SJSA1 (cell line): ENCODE data around the gene TRPT1. TPM values are rescaled to one million over a fixed set of nuclear protein-coding genes. Genes with fewer than 3 reads are reported as not detected.

ENCODE experiments used
- DNase-seq, 2 experiments: peaks; one replicate each; pipeline ENCODE4 v3.0.0-alpha.2; 2015 to 2020; ENCODE audit warnings: low spot score in 2 of 2, low read depth in 1 of 2
- H3K27ac ChIP-seq: fragments of 250-450 bp; sonication (Bioruptor Pico); 2 replicates; pipeline ENCODE4 v1.5.1; 2020; ENCODE audit warnings: mild to moderate bottlenecking, moderate library complexity
- H3K27me3 ChIP-seq: fragments of 250-450 bp; sonication (Bioruptor Pico); replicated peaks from 2 replicates; pipeline ENCODE4 v1.5.1; 2020; ENCODE audit warnings: mild to moderate bottlenecking, moderate library complexity
- H3K36me3 ChIP-seq: fragments of 250-450 bp; sonication (Bioruptor Pico); 2 replicates; pipeline ENCODE4 v1.5.1; 2020; ENCODE audit warnings: mild to moderate bottlenecking
- H3K4me1 ChIP-seq: fragments of 250-450 bp; sonication (Bioruptor Pico); replicated peaks from 2 replicates; pipeline ENCODE4 v1.6.1; 2021; ENCODE audit warnings: mild to moderate bottlenecking
- H3K4me3 ChIP-seq: fragments of 250-450 bp; sonication (Bioruptor Pico); 2 replicates; pipeline ENCODE4 v1.5.1; 2020; ENCODE audit warnings: mild to moderate bottlenecking
- H3K9me3 ChIP-seq: fragments of 250-450 bp; sonication (Bioruptor Pico); replicated peaks from 2 replicates; pipeline ENCODE4 v1.5.1; 2020; ENCODE audit warnings: mild to moderate bottlenecking
- total RNA-seq: library from RNA; depleted of rRNA; stranded (reverse); fragments of >200 nt; shearing (Covaris generic); gene quantifications from 2 replicates; pipeline ENCODE4 v1.2.3, GENCODE V29; 2014

TRPT1 gene
- total RNA-seq, 1 experiment from 2014 or later = 50.2 TPM

GRCh38 chr11:64224891-64225607 lies 937 bp downstream of the TRPT1 start:
- H3K9me3 ChIP-seq = 0 out of 2 replicates have a peak, but pooled peaks cover 5% of the 10 kb centered on the region
- DNase-seq = peak in 1 of 2 experiments; percentile 53
- no peaks in the 10 kb centered on the region for H3K27me3 ChIP-seq
- peak overlapping the region; percentile 66 for H3K4me3 ChIP-seq
- H3K36me3 ChIP-seq = peaks cover 66% of the 10 kb centered on the region
- peaks cover 37% of the 10 kb centered on the region for H3K4me1 ChIP-seq
- H3K27ac ChIP-seq = no peak overlapping the region

- Histone ChIP-seq H3K27ac (no peak overlapping the region), H3K27me3 (no peaks in the 10 kb centered on the region), H3K36me3 (peaks cover 70% of the 10 kb centered on the region), H3K9me3 (0 out of 2 replicates have a peak, but pooled peaks cover 5% of the 10 kb centered on the region), H3K4me1 (peaks cover 29% of the 10 kb centered on the region), H3K4me3 (no peak overlapping the region)
- peak in 1 of 2 experiments; percentile 54 for DNase-seq
Observed at GRCh38 chr11:64224151-64224890, 1.7 kb downstream of the TRPT1 start.

GRCh38 chr11:64223001-64223651 lies 2.9 kb downstream of the TRPT1 start:
- DNase-seq = peak in 1 of 2 experiments; percentile 49
- 0 out of 2 replicates have a peak, but pooled peaks cover 5% of the 10 kb centered on the region for H3K9me3 ChIP-seq
- peaks cover 28% of the 10 kb centered on the region for H3K4me1 ChIP-seq
- peaks cover 66% of the 10 kb centered on the region for H3K36me3 ChIP-seq
- H3K27me3 ChIP-seq = no peaks in the 10 kb centered on the region
- no peak overlapping the region for H3K4me3 ChIP-seq
- no peak overlapping the region for H3K27ac ChIP-seq

GRCh38 chr11:64222651-64223000 lies 3.4 kb downstream of the TRPT1 start:
- peaks cover 66% of the 10 kb centered on the region for H3K36me3 ChIP-seq
- peaks cover 28% of the 10 kb centered on the region for H3K4me1 ChIP-seq
- 0 out of 2 replicates have a peak, but pooled peaks cover 5% of the 10 kb centered on the region for H3K9me3 ChIP-seq
- no peak overlapping the region for H3K27ac ChIP-seq
- no peak for DNase-seq
- H3K4me3 ChIP-seq = no peak overlapping the region
- H3K27me3 ChIP-seq = no peaks in the 10 kb centered on the region

GRCh38 chr11:64220798-64221197 lies 5.2 kb downstream of the TRPT1 start:
- Histone ChIP-seq H3K9me3 (no peaks in the 10 kb centered on the region), H3K27ac (no peak overlapping the region), H3K4me1 (peaks cover 13% of the 10 kb centered on the region), H3K36me3 (peaks cover 56% of the 10 kb centered on the region), H3K4me3 (no peak overlapping the region), H3K27me3 (no peaks in the 10 kb centered on the region)
- peak in 1 of 2 experiments; percentile 47 for DNase-seq

GRCh38 chr11:64220271-64220670 lies 5.7 kb downstream of the TRPT1 start:
- Histone ChIP-seq H3K36me3 (peaks cover 56% of the 10 kb centered on the region), H3K27ac (no peak overlapping the region), H3K9me3 (no peaks in the 10 kb centered on the region), H3K4me1 (peaks cover 7% of the 10 kb centered on the region), H3K4me3 (no peak overlapping the region), H3K27me3 (no peaks in the 10 kb centered on the region)
- DNase-seq = peak in 1 of 2 experiments; percentile 47

- H3K9me3 ChIP-seq = no peaks in the 10 kb centered on the region
- no peak overlapping the region for H3K4me3 ChIP-seq
- H3K27ac ChIP-seq = no peak overlapping the region
- DNase-seq = peak in 1 of 2 experiments; percentile 52
- no peaks in the 10 kb centered on the region for H3K27me3 ChIP-seq
- peaks cover 6% of the 10 kb centered on the region for H3K4me1 ChIP-seq
- H3K36me3 ChIP-seq = peaks cover 59% of the 10 kb centered on the region
Observed at GRCh38 chr11:64219755-64220154, 6.2 kb downstream of the TRPT1 start.

GRCh38 chr11:64219354-64219684 lies 6.7 kb downstream of the TRPT1 start:
- H3K4me1 ChIP-seq = peaks cover 3% of the 10 kb centered on the region; the same call in 1 of the 2 replicates
- no peak overlapping the region for H3K27ac ChIP-seq
- H3K36me3 ChIP-seq = peaks cover 55% of the 10 kb centered on the region
- no peaks in the 10 kb centered on the region for H3K9me3 ChIP-seq
- peak in 1 of 2 experiments; percentile 51 for DNase-seq
- no peaks in the 10 kb centered on the region for H3K27me3 ChIP-seq
- no peak overlapping the region for H3K4me3 ChIP-seq

- Histone ChIP-seq H3K27me3 (no peaks in the 10 kb centered on the region), H3K36me3 (peaks cover 51% of the 10 kb centered on the region), H3K9me3 (no peaks in the 10 kb centered on the region), H3K27ac (no peak overlapping the region), H3K4me1 (0 out of 2 replicates have a peak, but pooled peaks cover 3% of the 10 kb centered on the region), H3K4me3 (no peak overlapping the region)
- DNase-seq = peak in 1 of 2 experiments; percentile 49
Observed at GRCh38 chr11:64218628-64219353, 7.2 kb downstream of the TRPT1 start.

GRCh38 chr11:64216879-64217278 lies 9.1 kb downstream of the TRPT1 start:
- Histone ChIP-seq H3K27ac (no peak overlapping the region), H3K36me3 (peaks cover 37% of the 10 kb centered on the region), H3K27me3 (no peaks in the 10 kb centered on the region), H3K4me1 (0 out of 2 replicates have a peak, but pooled peaks cover 3% of the 10 kb centered on the region), H3K4me3 (no peak overlapping the region), H3K9me3 (no peaks in the 10 kb centered on the region)
- DNase-seq = no peak

GRCh38 chr11:64211181-64211872 lies 14.7 kb downstream of the TRPT1 start:
- H3K4me3 ChIP-seq = no peak overlapping the region
- H3K9me3 ChIP-seq = no peaks in the 10 kb centered on the region
- H3K4me1 ChIP-seq = peaks cover 26% of the 10 kb centered on the region
- no peaks in the 10 kb centered on the region for H3K27me3 ChIP-seq
- DNase-seq = no peak
- peaks cover 27% of the 10 kb centered on the region for H3K36me3 ChIP-seq
- no peak overlapping the region for H3K27ac ChIP-seq

GRCh38 chr11:64210301-64211020 lies 15.5 kb downstream of the TRPT1 start:
- no peak for DNase-seq
- H3K27ac ChIP-seq = no peak overlapping the region
- H3K9me3 ChIP-seq = no peaks in the 10 kb centered on the region
- H3K4me3 ChIP-seq = no peak overlapping the region
- H3K4me1 ChIP-seq = peaks cover 29% of the 10 kb centered on the region
- H3K36me3 ChIP-seq = peaks cover 35% of the 10 kb centered on the region
- H3K27me3 ChIP-seq = no peaks in the 10 kb centered on the region
